PFSK-1 (cell line): ENCODE measurements around the gene COX6B2.

ENCODE experiments used
- FOXP2 ChIP-seq: optimal IDR thresholded peaks from 2 replicates; pipeline ENCODE3; 2011; ENCODE audit warnings: borderline replicate concordance, control low read depth, inconsistent platforms; ENCODE audit not compliant: insufficient read depth; ENCODE audit errors: extremely low read length, extremely low read depth
- POLR2AphosphoS5 ChIP-seq: IDR thresholded peaks from 2 replicates; pipeline ENCODE4 v1.6.1; 2012; ENCODE audit warnings: low read depth, mild to moderate bottlenecking, control low read depth, low read length, moderate library complexity
- SIN3A ChIP-seq: IDR thresholded peaks from 2 replicates; pipeline ENCODE4 v1.6.1; 2012; ENCODE audit warnings: mild to moderate bottlenecking, low read length, moderate library complexity, borderline replicate concordance; ENCODE audit not compliant: insufficient read depth
- TAF1 ChIP-seq: IDR thresholded peaks from 2 replicates; pipeline ENCODE4 v1.6.1; 2012; ENCODE audit warnings: low read length, control low read depth, borderline replicate concordance; ENCODE audit not compliant: insufficient read depth
- TF ChIP-seq, protein P1 (sequence below), 2 experiments: IDR thresholded peaks; 2 replicates each; pipeline versions ENCODE4 v1.6.1 to v1.8.0; 2011 to 2012; ENCODE audit warnings: low read depth in 2 of 2, low read length in 2 of 2, control low read depth in 1 of 2, inconsistent platforms in 1 of 2, mild to moderate bottlenecking in 1 of 2, moderate library complexity in 1 of 2; ENCODE audit not compliant: insufficient read depth in 1 of 2

Gene COX6B2

DNA sequence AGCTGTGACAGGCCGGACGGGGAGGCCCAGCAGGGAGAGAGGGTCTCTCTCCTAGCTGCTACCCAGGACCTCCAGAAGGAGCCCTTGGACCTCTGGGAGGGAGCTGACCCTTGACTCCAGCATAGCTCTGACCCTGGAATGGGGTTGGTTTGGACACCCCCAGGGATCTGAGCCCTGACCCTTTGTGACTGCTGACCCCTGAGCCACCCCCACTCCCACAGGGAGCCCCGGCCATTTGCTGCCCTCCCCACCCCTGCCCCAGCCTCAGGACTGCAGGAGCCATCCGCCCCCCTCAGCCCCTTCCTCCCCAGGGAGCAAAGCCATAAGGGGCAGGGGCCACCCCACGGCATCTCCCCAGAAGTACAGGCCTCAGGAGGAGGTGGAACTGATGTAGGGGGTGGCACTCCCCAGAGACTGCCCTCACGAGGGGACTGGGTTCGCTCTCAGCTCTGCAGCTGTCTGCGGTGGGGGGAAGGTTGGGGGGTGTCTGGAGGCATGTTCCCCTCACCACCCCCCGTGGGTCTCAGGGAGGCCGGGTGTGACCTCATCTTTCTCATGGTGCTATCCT is 7.0 kb downstream of the COX6B2 start:
- no peak for TF ChIP-seq POLR2AphosphoS5
- TF ChIP-seq SIN3A, result no peak
- no peak for TF ChIP-seq FOXP2
- TF ChIP-seq, protein P1, sequence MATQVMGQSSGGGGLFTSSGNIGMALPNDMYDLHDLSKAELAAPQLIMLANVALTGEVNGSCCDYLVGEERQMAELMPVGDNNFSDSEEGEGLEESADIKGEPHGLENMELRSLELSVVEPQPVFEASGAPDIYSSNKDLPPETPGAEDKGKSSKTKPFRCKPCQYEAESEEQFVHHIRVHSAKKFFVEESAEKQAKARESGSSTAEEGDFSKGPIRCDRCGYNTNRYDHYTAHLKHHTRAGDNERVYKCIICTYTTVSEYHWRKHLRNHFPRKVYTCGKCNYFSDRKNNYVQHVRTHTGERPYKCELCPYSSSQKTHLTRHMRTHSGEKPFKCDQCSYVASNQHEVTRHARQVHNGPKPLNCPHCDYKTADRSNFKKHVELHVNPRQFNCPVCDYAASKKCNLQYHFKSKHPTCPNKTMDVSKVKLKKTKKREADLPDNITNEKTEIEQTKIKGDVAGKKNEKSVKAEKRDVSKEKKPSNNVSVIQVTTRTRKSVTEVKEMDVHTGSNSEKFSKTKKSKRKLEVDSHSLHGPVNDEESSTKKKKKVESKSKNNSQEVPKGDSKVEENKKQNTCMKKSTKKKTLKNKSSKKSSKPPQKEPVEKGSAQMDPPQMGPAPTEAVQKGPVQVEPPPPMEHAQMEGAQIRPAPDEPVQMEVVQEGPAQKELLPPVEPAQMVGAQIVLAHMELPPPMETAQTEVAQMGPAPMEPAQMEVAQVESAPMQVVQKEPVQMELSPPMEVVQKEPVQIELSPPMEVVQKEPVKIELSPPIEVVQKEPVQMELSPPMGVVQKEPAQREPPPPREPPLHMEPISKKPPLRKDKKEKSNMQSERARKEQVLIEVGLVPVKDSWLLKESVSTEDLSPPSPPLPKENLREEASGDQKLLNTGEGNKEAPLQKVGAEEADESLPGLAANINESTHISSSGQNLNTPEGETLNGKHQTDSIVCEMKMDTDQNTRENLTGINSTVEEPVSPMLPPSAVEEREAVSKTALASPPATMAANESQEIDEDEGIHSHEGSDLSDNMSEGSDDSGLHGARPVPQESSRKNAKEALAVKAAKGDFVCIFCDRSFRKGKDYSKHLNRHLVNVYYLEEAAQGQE (IDR thresholded peaks at IDR 0.05; ENCODE audit: insufficient read depth in 1 of 2, low read depth in 2 of 2, low read length in 2 of 2), result no peak
- no peak for TF ChIP-seq TAF1

GRCh38 chr19:55346725-55347441 is 7.6 kb downstream of the COX6B2 start:
- TF ChIP-seq POLR2AphosphoS5 (no peak), SIN3A (no peak), TAF1 (no peak), FOXP2 (no peak)
- TF ChIP-seq, protein P1 (IDR thresholded peaks at IDR 0.05; ENCODE audit: insufficient read depth in 1 of 2, low read depth in 2 of 2, low read length in 2 of 2), result no peak

GRCh38 chr19:55345818-55346724 is 8.4 kb downstream of the COX6B2 start:
- no peak for TF ChIP-seq TAF1
- TF ChIP-seq, protein P1 (IDR thresholded peaks at IDR 0.05; ENCODE audit: insufficient read depth in 1 of 2, low read depth in 2 of 2, low read length in 2 of 2), result no peak
- no peak for TF ChIP-seq FOXP2
- no peak for TF ChIP-seq SIN3A
- TF ChIP-seq POLR2AphosphoS5, result no peak

GRCh38 chr19:55345101-55345817 is 9.3 kb downstream of the COX6B2 start:
- TF ChIP-seq SIN3A, result no peak
- TF ChIP-seq POLR2AphosphoS5, result no peak
- TF ChIP-seq FOXP2, result no peak
- no peak for TF ChIP-seq TAF1
- TF ChIP-seq, protein P1 (IDR thresholded peaks at IDR 0.05; ENCODE audit: insufficient read depth in 1 of 2, low read depth in 2 of 2, low read length in 2 of 2), result no peak
